GM18867 (cell line): Measurements from ENCODE around the gene RHOD.

Experiments used
- ATAC-seq: cut with Tn5 transposase; IDR thresholded peaks from one replicate; pipeline ENCODE4 v1.9.1; 2021; ENCODE audit warnings: mild to moderate bottlenecking, moderate library complexity; ENCODE audit not compliant: unreplicated experiment

RHOD gene

GRCh38 chr11:67058506-67058905 lies 1.9 kb downstream of the RHOD start:
- ATAC-seq, result no peak

DNA sequence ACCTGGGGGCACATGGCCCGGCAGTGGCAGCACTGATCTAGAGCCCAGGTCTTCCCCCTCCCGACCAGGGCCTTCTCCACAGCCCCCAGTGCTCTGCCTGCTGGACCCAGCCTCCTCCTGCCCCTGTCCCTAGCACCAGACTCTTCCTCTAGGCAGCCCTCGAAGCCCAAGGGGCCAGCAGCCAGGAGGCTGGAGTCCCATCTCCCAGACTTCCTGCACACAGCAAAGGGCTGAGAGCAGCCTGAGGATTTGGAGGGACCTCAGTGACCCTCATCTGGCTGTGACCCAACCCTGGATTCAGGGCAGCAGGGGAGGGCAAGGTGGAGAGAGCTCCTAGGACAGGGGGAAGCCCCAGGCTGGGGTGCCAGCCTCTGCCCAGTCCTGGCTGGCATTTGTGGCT lies 3.0 kb downstream of the RHOD start:
- no peak for ATAC-seq

GRCh38 chr11:67060111-67060522 lies 3.5 kb downstream of the RHOD start:
- no peak for ATAC-seq

GRCh38 chr11:67062526-67063373 lies 6.1 kb downstream of the RHOD start:
- no peak for ATAC-seq

DNA sequence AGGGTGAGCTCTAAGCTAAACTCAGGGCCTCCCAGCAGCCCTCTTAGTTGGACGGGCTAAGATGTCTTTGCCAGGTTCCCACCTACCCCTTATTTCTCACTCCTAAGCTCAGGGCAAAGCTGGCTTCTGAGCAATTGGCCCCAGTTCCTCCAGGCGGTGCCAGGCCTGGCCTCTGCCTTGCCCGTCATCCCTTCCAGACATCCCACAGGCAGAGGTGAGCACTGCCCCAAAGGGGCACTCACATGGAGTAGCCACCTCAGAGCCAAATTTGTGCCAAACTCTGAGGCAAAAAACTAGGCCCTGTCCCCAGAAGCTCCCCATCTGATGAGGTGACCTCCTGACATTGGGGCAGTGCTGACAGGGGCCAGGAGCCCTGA lies 9.7 kb downstream of the RHOD start:
- no peak for ATAC-seq

GRCh38 chr11:67071420-67072284 lies 15.0 kb downstream of the RHOD start:
- ATAC-seq, result no peak

GRCh38 chr11:67072295-67072694 lies 15.6 kb downstream of the RHOD start:
- no peak for ATAC-seq

- ATAC-seq, result no peak
These were observed 17.3 kb downstream of the RHOD start for GRCh38 chr11:67073908-67074307.

DNA sequence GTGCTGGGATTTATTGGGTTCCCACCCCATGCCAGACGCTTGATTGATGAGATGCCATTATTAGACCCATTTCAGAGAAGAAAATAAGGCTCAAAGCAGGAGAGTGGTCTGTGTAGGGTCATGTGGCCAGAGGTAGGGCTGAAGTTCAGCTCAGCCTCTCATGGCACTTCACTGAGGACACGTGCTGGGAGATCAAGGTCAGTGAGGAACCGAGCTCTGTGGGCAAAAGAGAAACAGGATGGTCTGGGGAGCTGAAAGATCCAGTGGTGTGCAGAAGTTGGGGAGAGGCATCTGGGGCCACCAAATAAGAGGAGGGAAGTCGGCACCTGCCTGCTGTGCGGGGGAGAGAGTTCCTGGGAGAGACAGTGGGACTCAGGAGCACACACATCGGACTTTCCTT lies 19.6 kb downstream of the RHOD start:
- no peak for ATAC-seq

DNA sequence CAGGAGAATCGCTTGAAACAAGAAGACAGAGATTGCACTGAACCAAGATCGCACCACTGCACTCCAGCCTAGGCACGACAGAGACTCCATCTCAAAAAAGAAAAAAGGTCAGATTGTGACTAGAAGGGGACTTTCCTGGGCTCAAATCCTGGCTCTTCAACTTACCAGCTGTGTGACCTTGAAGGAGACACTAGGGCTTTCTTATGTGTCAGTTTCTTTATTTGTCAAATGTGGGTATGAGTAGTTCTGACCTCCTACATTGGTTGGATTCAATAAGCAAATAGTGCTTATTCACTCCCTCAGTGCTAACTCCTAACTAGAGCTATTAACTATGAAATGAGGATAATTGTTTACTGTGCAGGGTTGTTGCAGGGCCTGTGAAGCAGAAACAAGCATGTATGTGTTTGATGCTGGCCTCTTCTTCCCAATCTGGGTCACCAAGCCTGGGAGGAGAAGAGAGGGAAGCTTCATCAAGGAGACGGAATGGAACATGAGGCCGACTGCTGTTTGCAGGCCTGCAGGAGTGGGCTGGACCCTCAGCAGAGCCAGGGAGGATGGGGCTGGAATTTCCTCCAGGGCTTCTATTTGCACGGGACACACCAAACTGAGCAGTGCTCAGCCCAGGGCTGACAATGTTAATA lies 22.5 kb downstream of the RHOD start:
- no peak for ATAC-seq

GRCh38 chr11:67082071-67082791 lies 25.6 kb downstream of the RHOD start:
- no peak for ATAC-seq

DNA sequence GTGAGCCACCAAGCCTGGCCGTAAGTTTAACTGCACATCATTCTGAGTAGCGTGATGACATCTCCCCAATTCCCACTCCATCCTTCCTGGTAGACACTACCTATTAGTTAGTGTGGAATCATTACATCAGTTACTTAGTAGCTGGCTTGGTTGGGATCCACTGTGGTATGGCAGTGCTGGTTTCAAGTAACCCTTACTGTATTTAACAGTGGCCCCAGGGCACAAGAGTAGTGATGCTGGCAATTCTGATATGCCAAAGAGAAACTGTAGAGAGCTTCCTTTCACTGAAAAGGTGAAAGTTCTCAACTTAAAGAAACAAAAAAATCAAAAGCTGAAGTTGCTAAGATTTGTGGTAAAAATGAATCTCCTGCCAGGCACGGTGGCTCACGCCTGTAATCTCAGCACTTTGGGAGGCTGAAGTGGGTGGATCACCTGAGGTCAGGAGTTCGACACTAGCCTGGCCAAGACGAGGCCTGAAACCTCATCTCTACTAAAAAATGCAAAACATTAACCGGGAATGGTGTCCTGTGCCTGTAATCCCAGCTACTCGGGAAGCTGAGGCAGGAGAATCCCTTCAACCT lies 27.2 kb downstream of the RHOD start:
- no peak for ATAC-seq

GRCh38 chr11:67085617-67086016 lies 29.0 kb downstream of the RHOD start:
- ATAC-seq, result no peak

DNA sequence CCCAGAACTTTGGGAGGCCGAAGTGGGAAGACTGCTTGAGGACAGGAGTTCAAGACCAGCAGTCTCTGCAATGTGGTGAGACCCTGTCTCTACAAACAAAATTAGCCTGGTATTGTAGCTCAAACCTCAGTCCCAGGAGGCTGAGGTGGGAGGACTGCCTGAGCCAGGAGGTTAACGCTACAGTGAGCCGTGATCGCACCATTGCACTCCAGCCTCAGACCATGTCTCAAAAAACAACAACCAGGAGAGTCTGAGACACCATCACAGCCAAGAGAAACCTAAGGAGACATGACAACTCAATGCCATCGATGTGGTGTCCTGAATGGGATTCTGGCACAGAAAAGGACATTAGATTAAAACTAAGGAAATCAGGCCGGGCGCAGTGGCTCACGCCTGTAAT lies 34.1 kb downstream of the RHOD start:
- no peak for ATAC-seq

DNA sequence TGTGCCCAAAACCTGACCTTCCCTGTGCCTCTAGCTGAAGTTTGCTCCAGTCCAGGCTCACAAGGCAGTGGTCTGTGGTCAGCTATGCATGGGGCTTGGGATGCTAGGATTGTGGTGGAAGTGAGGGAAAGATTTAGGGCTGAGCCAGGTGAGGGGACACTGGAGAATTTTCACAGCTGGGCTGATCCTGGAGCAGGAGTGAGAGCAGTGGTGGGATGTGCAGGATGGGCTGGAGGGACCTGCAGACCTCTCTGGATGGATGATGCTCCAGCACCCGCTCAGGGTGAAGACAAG lies 38.5 kb downstream of the RHOD start:
- ATAC-seq, result no peak

DNA sequence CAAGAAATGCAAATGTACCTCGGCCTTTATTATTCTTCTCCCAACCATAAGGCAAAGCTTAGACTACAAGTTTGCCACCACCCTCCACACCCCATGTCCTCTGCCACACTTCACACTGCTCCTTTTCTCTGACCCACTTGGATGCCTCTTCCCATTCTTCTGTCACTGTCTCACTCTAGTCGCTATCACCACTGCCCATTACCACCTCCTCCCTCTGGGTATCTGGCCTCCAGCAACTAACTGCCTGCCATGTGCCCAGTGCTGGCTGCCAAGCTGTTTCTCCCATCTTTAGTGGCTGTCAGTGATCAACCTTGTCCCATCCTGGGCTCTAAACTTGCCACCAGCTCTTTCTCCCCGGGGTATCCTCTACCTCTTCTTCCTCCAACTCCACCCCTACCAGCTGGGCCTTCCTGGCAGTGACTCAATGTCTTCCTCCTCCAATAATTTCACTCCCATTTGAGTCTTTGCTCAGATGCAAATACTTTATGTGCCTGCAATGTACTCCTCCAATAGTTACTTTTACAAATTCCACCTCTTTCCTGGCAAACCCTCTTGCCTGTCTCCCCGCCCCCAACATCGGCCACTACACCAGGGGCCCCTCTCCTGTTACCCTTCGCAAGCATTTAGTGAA lies 42.3 kb downstream of the RHOD start:
- no peak for ATAC-seq

- ATAC-seq, result no peak
These were observed 43.2 kb downstream of the RHOD start for GRCh38 chr11:67099831-67100324.

- no peak for ATAC-seq
These were observed 46.0 kb downstream of the RHOD start for GRCh38 chr11:67102664-67103063.

DNA sequence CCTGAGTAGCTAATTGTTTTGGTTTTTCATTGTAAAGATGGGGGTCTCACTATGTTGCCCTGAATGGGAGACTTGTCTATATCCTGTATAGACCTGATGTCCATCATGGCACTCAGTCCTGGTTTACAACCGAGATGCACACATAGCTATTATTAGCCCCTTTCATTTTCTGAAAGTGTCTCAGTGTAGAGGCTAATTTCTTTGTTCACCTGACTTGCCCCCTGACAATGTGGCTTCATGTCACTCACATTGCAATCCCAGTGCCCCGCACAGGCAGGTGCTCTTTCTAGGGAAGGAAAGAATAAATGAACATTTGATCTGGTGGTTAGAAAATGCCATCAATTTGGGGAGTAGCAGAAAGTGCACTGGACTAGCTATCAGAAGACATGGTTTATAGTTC lies 49.3 kb downstream of the RHOD start:
- ATAC-seq, result no peak

DNA sequence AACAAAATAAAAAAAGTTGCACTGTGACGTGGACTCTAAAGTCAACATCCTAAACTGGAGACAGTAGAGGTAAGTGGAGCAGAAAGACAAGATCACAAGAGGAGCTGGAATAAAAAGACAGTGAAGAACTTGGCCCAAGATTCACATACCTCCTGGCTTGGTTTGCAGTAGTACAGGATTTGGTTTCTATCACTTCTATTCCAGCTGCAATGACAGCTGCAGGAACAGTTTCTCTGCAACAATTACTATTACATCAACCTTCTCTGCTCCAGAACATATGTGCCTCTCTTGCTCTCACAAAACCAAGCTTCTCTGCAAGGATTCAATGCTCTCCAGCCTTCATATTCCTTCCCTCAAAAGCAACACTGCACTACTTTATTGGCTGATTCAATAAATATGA lies 54.6 kb downstream of the RHOD start:
- no peak for ATAC-seq
